H1 (cell line): Measurements from ENCODE around the gene DPM2. TPM values are rescaled to one million over a fixed set of nuclear protein-coding genes. Genes with fewer than 3 reads are reported as not detected.

Experiments used
- CTCF ChIA-PET: fragments of 300-600 bp; sonication (Branson Sonifier 250); formaldehyde crosslinking; loops from one replicate; lab custom pipeline; 2021; ENCODE audit not compliant: partially characterized antibody; lab: Charles Lee
- POLR2A ChIA-PET: fragments of 300-600 bp; sonication (Branson Sonifier 250); formaldehyde crosslinking; loops from one replicate; lab custom pipeline; 2021; ENCODE audit warnings: inconsistent platforms; ENCODE audit not compliant: partially characterized antibody; lab: Charles Lee
- DNase-seq, 2 experiments: peaks; one replicate each; pipeline versions ENCODE4 v3.0.0 to v3.0.0-alpha.2; 2010 to 2022; ENCODE audit warnings: low spot score in 2 of 2, low read depth in 1 of 2, mixed read lengths in 1 of 2
- FAIRE-seq: peaks from 2 replicates; lab custom pipeline; 2011; peaks lifted over from hg19 to GRCh38; lab: Jason Lieb, UNC
- H2AFZ ChIP-seq: 2 replicates; pipeline ENCODE4 v1.8.1; 2012; ENCODE audit warnings: low read length, inconsistent platforms
- H2AK5ac ChIP-seq: 2 replicates; pipeline ENCODE4 v1.6.1; 2013; ENCODE audit warnings: low read depth, low read length
- H2BK120ac ChIP-seq: replicated peaks from 2 replicates; pipeline ENCODE3; 2013; ENCODE audit warnings: low read depth, low read length, inconsistent platforms
- H2BK12ac ChIP-seq: 2 replicates; pipeline ENCODE4 v1.6.1; 2013; ENCODE audit warnings: low read depth, low read length
- H2BK15ac ChIP-seq: 2 replicates; pipeline ENCODE4 v1.6.1; 2013; ENCODE audit warnings: low read length
- H2BK20ac ChIP-seq: 2 replicates; pipeline ENCODE4 v1.6.1; 2013; ENCODE audit warnings: low read length
- H2BK5ac ChIP-seq: 2 replicates; pipeline ENCODE4 v1.6.1; 2013; ENCODE audit warnings: low read depth, low read length
- H3K14ac ChIP-seq: 2 replicates; pipeline ENCODE4 v1.6.1; 2013; ENCODE audit warnings: inconsistent platforms; ENCODE audit not compliant: insufficient read length
- H3K18ac ChIP-seq: 2 replicates; pipeline ENCODE4 v1.6.1; 2013; ENCODE audit warnings: low read length; ENCODE audit errors: extremely low read depth
- H3K23ac ChIP-seq: 2 replicates; pipeline ENCODE4 v1.6.1; 2013; ENCODE audit warnings: inconsistent platforms; ENCODE audit not compliant: insufficient read length
- H3K23me2 ChIP-seq: 2 replicates; pipeline ENCODE4 v1.6.1; 2013; ENCODE audit warnings: low read depth, low read length
- H3K27ac ChIP-seq: 2 replicates; pipeline ENCODE4 v1.6.1; 2011; ENCODE audit warnings: low read depth, low read length, inconsistent platforms
- H3K27me3 ChIP-seq, 4 experiments: replicated peaks in 1 of 4; 1 replicate in 1 of 4; 2 replicates in 3 of 4; pipeline versions ENCODE4 v1.6.1 to v1.8.1; 2011 to 2013; ENCODE audit warnings: low read length in 3 of 4, mild to moderate bottlenecking in 3 of 4, inconsistent platforms in 2 of 4, mixed read lengths in 2 of 4, moderate library complexity in 1 of 4; ENCODE audit not compliant: control insufficient read depth in 3 of 4, insufficient read depth in 3 of 4; ENCODE audit errors: extremely low read depth in 1 of 4
- H3K36me3 ChIP-seq, 4 experiments: 2 replicates each; pipeline versions ENCODE4 v1.6.1 to v1.8.1; 2011 to 2013; ENCODE audit warnings: mild to moderate bottlenecking in 4 of 4, low read length in 3 of 4, moderate library complexity in 2 of 4, control low read depth in 1 of 4, inconsistent platforms in 1 of 4; ENCODE audit not compliant: insufficient read depth in 4 of 4, control insufficient read depth in 2 of 4
- H3K4ac ChIP-seq: replicated peaks from 2 replicates; pipeline ENCODE3; 2013; ENCODE audit warnings: low read length, low read depth, mixed read lengths, inconsistent platforms; ENCODE audit not compliant: insufficient read length
- H3K4me1 ChIP-seq, 4 experiments: replicated peaks in 1 of 4; 1 replicate in 1 of 4; 2 replicates in 3 of 4; pipeline versions ENCODE4 v1.6.1 to v1.8.1; 2011 to 2013; ENCODE audit warnings: low read length in 3 of 4, inconsistent platforms in 2 of 4, mixed read lengths in 1 of 4; ENCODE audit not compliant: insufficient read depth in 4 of 4, control insufficient read depth in 3 of 4
- H3K4me2 ChIP-seq, 2 experiments: 2 replicates each; pipeline versions ENCODE4 v1.6.1 to v1.8.1; 2011 to 2013; ENCODE audit warnings: low read depth in 2 of 2, low read length in 2 of 2, control low read depth in 1 of 2, inconsistent platforms in 1 of 2, mild to moderate bottlenecking in 1 of 2; ENCODE audit not compliant: insufficient read depth in 1 of 2
- H3K4me3 ChIP-seq, 4 experiments: fragments of 200-600, 300-600 bp in 1 of 4; sonication (generic), shearing (Covaris generic), sonication (Bioruptor Twin) in 1 of 4; 2 replicates each; pipeline versions ENCODE4 v1.5.1 to v1.8.1; 2011 to 2016; ENCODE audit warnings: low read length in 4 of 4, low read depth in 3 of 4, control low read depth in 2 of 4, inconsistent platforms in 2 of 4, mild to moderate bottlenecking in 2 of 4, mixed read lengths in 1 of 4, moderate library complexity in 1 of 4; ENCODE audit not compliant: insufficient read depth in 2 of 4; ENCODE audit errors: extremely low read depth in 1 of 4
- H3K56ac ChIP-seq: replicated peaks from 2 replicates; pipeline ENCODE3; 2013; ENCODE audit warnings: low read depth, mild to moderate bottlenecking, mixed read lengths, low read length, inconsistent platforms; ENCODE audit not compliant: insufficient read length
- H3K79me1 ChIP-seq: 2 replicates; pipeline ENCODE4 v1.6.1; 2013; ENCODE audit warnings: low read depth, low read length, control low read depth
- H3K79me2 ChIP-seq, 2 experiments: 2 replicates each; pipeline versions ENCODE4 v1.6.1 to v1.8.1; 2012 to 2013; ENCODE audit warnings: low read length in 2 of 2, mild to moderate bottlenecking in 2 of 2, inconsistent platforms in 1 of 2; ENCODE audit not compliant: insufficient read depth in 2 of 2, control insufficient read depth in 1 of 2
- H3K9ac ChIP-seq, 4 experiments: replicated peaks in 1 of 4; 1 replicate in 1 of 4; 2 replicates in 3 of 4; pipeline versions ENCODE4 v1.6.1 to v1.8.1; 2011 to 2013; ENCODE audit warnings: low read depth in 3 of 4, low read length in 3 of 4, control low read depth in 2 of 4, mild to moderate bottlenecking in 2 of 4, moderate library complexity in 2 of 4, inconsistent platforms in 1 of 4; ENCODE audit errors: extremely low read depth in 1 of 4
- H3K9me3 ChIP-seq, 2 experiments: 2 replicates each; pipeline versions ENCODE4 v1.6.1 to v1.8.1; 2012 to 2013; ENCODE audit warnings: mild to moderate bottlenecking in 2 of 2, moderate library complexity in 2 of 2, control low read depth in 1 of 2, inconsistent platforms in 1 of 2, low read depth in 1 of 2, low read length in 1 of 2, mixed read lengths in 1 of 2; ENCODE audit not compliant: insufficient read depth in 2 of 2
- H4K20me1 ChIP-seq, 2 experiments: replicated peaks in 1 of 2; 2 replicates each; pipeline versions ENCODE3 to v1.8.1; 2011 to 2013; ENCODE audit warnings: inconsistent platforms in 2 of 2, low read length in 2 of 2, mild to moderate bottlenecking in 1 of 2; ENCODE audit not compliant: insufficient read depth in 2 of 2, control insufficient read depth in 1 of 2
- H4K5ac ChIP-seq: 2 replicates; pipeline ENCODE4 v1.6.1; 2013; ENCODE audit warnings: low read length, low read depth, mixed read lengths, inconsistent platforms; ENCODE audit not compliant: insufficient read length
- H4K8ac ChIP-seq: 2 replicates; pipeline ENCODE4 v1.8.0; 2013; ENCODE audit warnings: mild to moderate bottlenecking, moderate library complexity, low read length, inconsistent platforms; ENCODE audit not compliant: insufficient read depth; ENCODE audit errors: extremely low read depth
- H4K91ac ChIP-seq: replicated peaks from 2 replicates; pipeline ENCODE3; 2013; ENCODE audit warnings: low read length, mixed read lengths, inconsistent platforms; ENCODE audit not compliant: insufficient read length
- EP300 ChIP-seq, 2 experiments: IDR thresholded peaks; 1 replicate in 1 of 2; 2 replicates in 1 of 2; pipeline ENCODE4 v1.6.1; 2011 to 2012; ENCODE audit warnings: low read depth in 2 of 2, low read length in 2 of 2, mild to moderate bottlenecking in 2 of 2, borderline replicate concordance in 1 of 2, inconsistent platforms in 1 of 2, moderate library complexity in 1 of 2
- MAX ChIP-seq: IDR thresholded peaks from 2 replicates; pipeline ENCODE4 v1.6.1; 2012; ENCODE audit warnings: inconsistent platforms
- POLR2A ChIP-seq, 2 experiments: IDR thresholded peaks; 1 replicate in 1 of 2; 2 replicates in 1 of 2; pipeline ENCODE4 v1.6.1; 2011; ENCODE audit warnings: low read depth in 2 of 2, low read length in 2 of 2, mild to moderate bottlenecking in 2 of 2; ENCODE audit errors: control extremely low read depth in 1 of 2
- WGBS, 2 experiments: shearing (Covaris generic) in 1 of 2; methylation state at CpG; one replicate each; pipeline versions ENCODE4 v1.1.6 to v1.1.7; 2013 to 2015; ENCODE audit warnings: low lambda C conversion rate in 2 of 2, mixed read lengths in 2 of 2, inconsistent platforms in 1 of 2, low coverage in 1 of 2, missing lambda C conversion rate in 1 of 2; ENCODE audit not compliant: insufficient replicate concordance in 2 of 2, insufficient coverage in 1 of 2, insufficient read length in 1 of 2; ENCODE audit errors: extremely low coverage in 1 of 2, missing lambda C conversion rate in 1 of 2; 5-methylcytosine and 5-hydroxymethylcytosine counted together
- polyA plus RNA-seq, 7 experiments: library from polyadenylated mRNA; depleted of rRNA in 3 of 7; stranded (reverse) in 5 of 7; unstranded in 2 of 7; fragments of >200 nt in 5 of 7; fragments of 200-250 nt in 2 of 7; gene quantifications; 1 replicate in 5 of 7; 2 replicates in 1 of 7; 4 replicates in 1 of 7; pipeline versions ENCODE4 v1.2.1 to v1.2.3, GENCODE V29; 2011 to 2013; ENCODE audit warnings: missing spikeins in 2 of 7, mixed read lengths in 2 of 7
- total RNA-seq: library from RNA; stranded (reverse); fragmentation: NEBNext Ultra II Directional; extraction: Animal tissue kit (Norgen Biotek cat#: 25700); gene quantifications from 2 replicates; pipeline ENCODE4 v1.2.1, GENCODE V29; 2021

Gene DPM2
- total and polyA plus RNA-seq, 2 of the 8 experiments (the other 6 are each of a cell fraction or from before 2014, with no cell fraction given) = 45.4 to 95.4 TPM

GRCh38 chr9:127915325-127915752 lies 22.3 kb downstream of the DPM2 start:
- Histone ChIP-seq H3K23ac (no peak overlapping the region), H3K36me3 (peaks cover 0 to 6% (median 0%) of the 10 kb centered on the region in 4 experiments; a peak in 1 of 8 replicates), H4K91ac (no peak overlapping the region), H3K4ac (no peak overlapping the region), H3K4me3 (no peak overlapping the region), H3K56ac (no peak overlapping the region), H2BK12ac (no peak overlapping the region), H3K27ac (no peak overlapping the region), H3K14ac (no peak overlapping the region), H2BK5ac (no peak overlapping the region), H3K9ac (no peak overlapping the region), H3K79me1 (no peaks in the 10 kb centered on the region), H3K4me2 (no peak overlapping the region; a peak in 1 of 4 replicates), H2BK15ac (no peak overlapping the region), H2AK5ac (no peak overlapping the region), H4K20me1 (peaks cover 0 to 3% of the 10 kb centered on the region in 2 experiments), H3K79me2 (no peaks in the 10 kb centered on the region), H4K5ac (no peak overlapping the region), H3K27me3 (peaks cover 0 to 9% (median 8%) of the 10 kb centered on the region in 4 experiments; a peak in 5 of 7 replicates), H2BK20ac (no peak overlapping the region), H3K4me1 (peaks cover 4 to 8% (median 7%) of the 10 kb centered on the region in 4 experiments), H3K23me2 (peaks cover 5% of the 10 kb centered on the region), H2BK120ac (no peak overlapping the region), H3K9me3 (no peaks in the 10 kb centered on the region), H4K8ac (no peak overlapping the region), H3K18ac (no peak overlapping the region), H2AFZ (no peak overlapping the region)
- POLR2A ChIA-PET = interaction anchor here (0.6 to 3.7 kb wide), 6 partner anchors 8 to 120 kb away, joined by 3 to 16 read pairs (median 4); partner anchors contain the start of gene ST6GALNAC6
- TF ChIP-seq MAX (no peak), EP300 (IDR thresholded peaks at IDR 0.05; ENCODE audit: borderline replicate concordance in 1 of 2, low read depth in 2 of 2, low read length in 2 of 2) (no peak), POLR2A (IDR thresholded peaks at IDR 0.05; ENCODE audit: control extremely low read depth in 1 of 2, low read depth in 2 of 2, low read length in 2 of 2) (no peak)
- FAIRE-seq (no peak), DNase-seq (no peak)
- CTCF ChIA-PET = interaction anchor here (0.6 to 2.5 kb wide), 9 partner anchors 16 to 411 kb away, joined by 3 to 13 read pairs (median 4); partner anchors contain the start of gene ST6GALNAC6
- 88% methylated on average over 4 of the region's 5 CpGs; no CpG with 5 or more reads in 1 of the 2 experiments for whole genome bisulfite sequencing, 2 experiments
